Umbilical cord (tissue), 2 donors: ENCODE measurements around the gene MT3. TPM values are rescaled to one million over a fixed set of nuclear protein-coding genes. Genes with fewer than 3 reads are reported as not detected.

ENCODE experiments used
- DNase-seq: peaks from one replicate; pipeline ENCODE4 v3.0.0-alpha.2; 2015; ENCODE audit warnings: low spot score
- total RNA-seq: library from RNA; depleted of rRNA; stranded (reverse); fragments of >200 nt; gene quantifications from one replicate; pipeline ENCODE4 v1.2.3, GENCODE V29; 2014; ENCODE audit warnings: low replicate concordance; ENCODE audit not compliant: insufficient read depth

The MT3 gene
- total RNA-seq, 1 donor from 2014 or later = not detected

GRCh38 chr16:56577300-56577625, 12.1 kb upstream of the MT3 start:
- no peak for DNase-seq

- DNase-seq = no peak
Measured at GRCh38 chr16:56580391-56581048, 8.8 kb upstream of the MT3 start.

- DNase-seq = peak; percentile 20
Measured at GRCh38 chr16:56582911-56583310, 6.4 kb upstream of the MT3 start.

- no peak for DNase-seq
Measured at GRCh38 chr16:56583351-56584168, 5.8 kb upstream of the MT3 start.

GRCh38 chr16:56584276-56584675, 5.1 kb upstream of the MT3 start:
- DNase-seq = no peak

GRCh38 chr16:56588781-56589140, 567 bp upstream of the MT3 start:
- no peak for DNase-seq

GRCh38 chr16:56591377-56592060, 2.2 kb downstream of the MT3 start:
- DNase-seq = peak; percentile 20

GRCh38 chr16:56593573-56594291, 4.4 kb downstream of the MT3 start:
- no peak for DNase-seq

- no peak for DNase-seq
Measured at GRCh38 chr16:56594292-56594619, 4.9 kb downstream of the MT3 start.

GRCh38 chr16:56600398-56600999, 11.2 kb downstream of the MT3 start:
- DNase-seq = peak; percentile 61

GRCh38 chr16:56601325-56601724, 12.0 kb downstream of the MT3 start:
- DNase-seq = no peak

- DNase-seq = no peak
Measured at GRCh38 chr16:56603589-56603988, 14.3 kb downstream of the MT3 start.

- DNase-seq = no peak
Measured at GRCh38 chr16:56604966-56605365, 15.6 kb downstream of the MT3 start.

- no peak for DNase-seq
Measured at GRCh38 chr16:56605475-56605874, 16.1 kb downstream of the MT3 start.

GRCh38 chr16:56606071-56606475, 16.7 kb downstream of the MT3 start:
- peak; percentile 66 for DNase-seq

GRCh38 chr16:56606476-56607108, 17.3 kb downstream of the MT3 start:
- peak; percentile 77 for DNase-seq

GRCh38 chr16:56607109-56607618, 17.8 kb downstream of the MT3 start:
- DNase-seq = peak; percentile 61

GRCh38 chr16:56607675-56608042, 18.3 kb downstream of the MT3 start:
- DNase-seq = peak; percentile 25

- DNase-seq = peak; percentile 97
Measured at GRCh38 chr16:56608043-56608875, 18.9 kb downstream of the MT3 start, which contains the start of gene MT2A. MT2A (plus strand) TSS chr16:56608584; CDS start chr16:56608656, 72 bp downstream.

- no peak for DNase-seq
Measured at GRCh38 chr16:56608876-56609462, 19.6 kb downstream of the MT3 start.
